ENCODE results near the gene KCNMA1.

- TF ChIP-seq, protein P1, sequence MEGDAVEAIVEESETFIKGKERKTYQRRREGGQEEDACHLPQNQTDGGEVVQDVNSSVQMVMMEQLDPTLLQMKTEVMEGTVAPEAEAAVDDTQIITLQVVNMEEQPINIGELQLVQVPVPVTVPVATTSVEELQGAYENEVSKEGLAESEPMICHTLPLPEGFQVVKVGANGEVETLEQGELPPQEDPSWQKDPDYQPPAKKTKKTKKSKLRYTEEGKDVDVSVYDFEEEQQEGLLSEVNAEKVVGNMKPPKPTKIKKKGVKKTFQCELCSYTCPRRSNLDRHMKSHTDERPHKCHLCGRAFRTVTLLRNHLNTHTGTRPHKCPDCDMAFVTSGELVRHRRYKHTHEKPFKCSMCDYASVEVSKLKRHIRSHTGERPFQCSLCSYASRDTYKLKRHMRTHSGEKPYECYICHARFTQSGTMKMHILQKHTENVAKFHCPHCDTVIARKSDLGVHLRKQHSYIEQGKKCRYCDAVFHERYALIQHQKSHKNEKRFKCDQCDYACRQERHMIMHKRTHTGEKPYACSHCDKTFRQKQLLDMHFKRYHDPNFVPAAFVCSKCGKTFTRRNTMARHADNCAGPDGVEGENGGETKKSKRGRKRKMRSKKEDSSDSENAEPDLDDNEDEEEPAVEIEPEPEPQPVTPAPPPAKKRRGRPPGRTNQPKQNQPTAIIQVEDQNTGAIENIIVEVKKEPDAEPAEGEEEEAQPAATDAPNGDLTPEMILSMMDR (IDR thresholded peaks at IDR 0.05; ENCODE audit: insufficient read depth, low read length, poor library complexity, severe bottlenecking), result no peak
- no peak for TF ChIP-seq EZH2phosphoT487 (conservative IDR thresholded peaks at IDR 0.05; ENCODE audit: low read length)
Observed at GRCh38 chr10:77193001-77193400, 444.6 kb downstream of the KCNMA1 start.

Data from SU-DHL-6 (cell line).